OCI-LY7 (cell line): ENCODE data around the gene SCGB1C1. TPM values are rescaled to one million over a fixed set of nuclear protein-coding genes. Genes with fewer than 3 reads are reported as not detected.

Experiments used
- BruUV-seq: library from RNA; stranded (reverse); fragments of 400-500 nt; replicated peaks from 2 replicates; lab custom pipeline; 2021; lab: Mats Ljungman, UMichigan
- CTCF ChIA-PET: fragments of 300-600 bp; sonication (Branson Sonifier 250); formaldehyde crosslinking; loops from one replicate; lab custom pipeline; 2022; ENCODE audit warnings: antibody characterized with exemption; ENCODE audit not compliant: unreplicated experiment; lab: Charles Lee
- POLR2A ChIA-PET: fragments of 300-600 bp; sonication (Branson Sonifier 250); formaldehyde crosslinking; loops from one replicate; lab custom pipeline; 2022; ENCODE audit warnings: antibody characterized with exemption; lab: Charles Lee
- DNase-seq: peaks from one replicate; pipeline ENCODE4 v3.0.0-alpha.2; 2015; ENCODE audit warnings: low spot score
- H2AFZ ChIP-seq: fragments of 200-600 bp; sonication (generic), shearing (Covaris generic); 2 replicates; pipeline ENCODE4 v1.6.1; 2014; ENCODE audit warnings: mild to moderate bottlenecking, antibody characterized with exemption, low read length, moderate library complexity
- H3K27ac ChIP-seq: fragments of 200-600 bp; sonication (generic); 2 replicates; pipeline ENCODE4 v1.5.1; 2014; ENCODE audit warnings: mixed run types, low read depth, mild to moderate bottlenecking, moderate library complexity, low read length, inconsistent platforms; ENCODE audit not compliant: poor library complexity, severe bottlenecking
- H3K36me3 ChIP-seq: fragments of 200-600 bp; sonication (generic); 2 replicates; pipeline ENCODE4 v1.6.1; 2014; ENCODE audit warnings: mild to moderate bottlenecking, antibody characterized with exemption, low read length, moderate library complexity, mixed read lengths; ENCODE audit not compliant: insufficient read depth
- H3K4me1 ChIP-seq: fragments of 200-600 bp; sonication (generic); 2 replicates; pipeline ENCODE4 v1.5.1; 2014; ENCODE audit warnings: mild to moderate bottlenecking, low read length; ENCODE audit not compliant: insufficient read depth, poor library complexity, severe bottlenecking
- H3K4me2 ChIP-seq: fragments of 200-600 bp; sonication (generic); 2 replicates; pipeline ENCODE4 v1.6.1; 2014; ENCODE audit warnings: mild to moderate bottlenecking, low read length
- H3K4me3 ChIP-seq: fragments of 200-600 bp; sonication (generic); 2 replicates; pipeline ENCODE4 v1.5.1; 2014; ENCODE audit warnings: mild to moderate bottlenecking, low read depth, low read length; ENCODE audit not compliant: poor library complexity, severe bottlenecking
- H3K79me2 ChIP-seq: fragments of 200-600 bp; sonication (generic); 2 replicates; pipeline ENCODE4 v1.6.1; 2016; ENCODE audit warnings: low read depth, mild to moderate bottlenecking, low read length, moderate library complexity, mixed read lengths; ENCODE audit not compliant: insufficient read depth
- H3K9me2 ChIP-seq: fragments of 200-600 bp; sonication (generic); 2 replicates; pipeline ENCODE4 v1.6.1; 2016; ENCODE audit warnings: mild to moderate bottlenecking, low read length, mixed read lengths; ENCODE audit not compliant: insufficient read depth
- H3K9me3 ChIP-seq: fragments of 200-600 bp; sonication (generic); 2 replicates; pipeline ENCODE4 v1.6.1; 2014; ENCODE audit warnings: mild to moderate bottlenecking, mixed run types, low read length, mixed read lengths
- H4K20me1 ChIP-seq: fragments of 200-600 bp; sonication (generic); 2 replicates; pipeline ENCODE4 v1.6.1; 2014; ENCODE audit warnings: mild to moderate bottlenecking, antibody characterized with exemption, low read length, moderate library complexity, mixed read lengths; ENCODE audit not compliant: insufficient read depth
- CTCF ChIP-seq: fragments of 200-600 bp; sonication (generic); conservative IDR thresholded peaks from 2 replicates; pipeline ENCODE4 v1.5.1; 2014; ENCODE audit warnings: mild to moderate bottlenecking, antibody characterized with exemption, low read length, moderate library complexity, mixed read lengths
- EZH2phosphoT487 ChIP-seq: fragments of 200-600 bp; sonication (generic); IDR thresholded peaks from 2 replicates; pipeline ENCODE4 v1.6.1; 2018; ENCODE audit warnings: low read depth, borderline replicate concordance, mild to moderate bottlenecking, mixed run types, antibody characterized with exemption, low read length, moderate library complexity, mixed read lengths
- intact Hi-C: fragments of 100-400 bp; cut with micrococcal nuclease; formaldehyde crosslinking; loops from one replicate; pipeline ENCODE4 v1.10.0; 2022; ENCODE audit not compliant: unreplicated experiment
- total RNA-seq, 2 experiments: library from RNA; depleted of rRNA in 1 of 2; stranded (reverse); fragments of >200 nt in 1 of 2; shearing (Covaris generic) in 1 of 2; gene quantifications; 2 replicates each; pipeline ENCODE4 v1.2.3, GENCODE V29; 2014 to 2022

Gene SCGB1C1
- total RNA-seq, 2 experiments from 2014 or later, result not detected

- H2AFZ ChIP-seq, result no peak overlapping the region
- H3K4me1 ChIP-seq, result no peaks in the 10 kb centered on the region
- H4K20me1 ChIP-seq, result no peaks in the 10 kb centered on the region
- DNase-seq, result no peak
- no peaks in the 10 kb centered on the region for H3K9me2 ChIP-seq
- BruUV-seq, result no TSS peak
- intact Hi-C loops, result no loop called here
- H3K4me3 ChIP-seq, result no peak overlapping the region
- no peaks in the 10 kb centered on the region for H3K9me3 ChIP-seq
- peaks cover 9% of the 10 kb centered on the region; the same call in 1 of the 2 replicates for H3K36me3 ChIP-seq
- TF ChIP-seq EZH2phosphoT487 (no peak), CTCF (no peak)
- no peak overlapping the region for H3K4me2 ChIP-seq
- ChIA-PET POLR2A (interaction anchor here (0.6 kb wide), 1 partner anchor 43 kb away, joined by 3 read pairs; no protein-coding TSS in a partner anchor), CTCF (no interaction called here)
- H3K27ac ChIP-seq, result no peak overlapping the region
- H3K79me2 ChIP-seq, result no peaks in the 10 kb centered on the region
Observed at GRCh38 chr11:199004-199581, 6.2 kb downstream of the SCGB1C1 start.

DNA sequence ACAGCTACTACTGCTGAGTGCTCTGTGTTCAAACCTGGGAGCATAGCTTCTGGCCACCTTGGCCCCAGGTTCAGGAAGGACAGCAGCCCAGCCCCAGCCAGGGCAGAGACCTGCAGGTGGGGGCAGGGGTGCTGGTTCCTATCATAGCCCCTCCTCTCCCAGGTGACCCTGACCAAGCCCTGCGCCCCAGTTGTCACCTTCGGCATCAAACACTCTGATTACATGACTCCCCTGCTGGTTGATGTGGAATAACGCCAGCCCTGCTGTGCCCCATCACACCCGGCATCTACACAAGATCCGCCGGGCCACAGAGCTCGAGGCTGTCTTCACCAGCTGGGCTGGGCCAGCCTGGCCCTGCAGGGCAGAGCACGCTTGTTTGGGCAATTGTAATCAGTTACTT lies 6.9 kb downstream of the SCGB1C1 start:
- H3K79me2 ChIP-seq, result no peaks in the 10 kb centered on the region
- H3K9me3 ChIP-seq, result no peaks in the 10 kb centered on the region
- no peaks in the 10 kb centered on the region for H4K20me1 ChIP-seq
- no TSS peak for BruUV-seq
- no peak overlapping the region for H2AFZ ChIP-seq
- no peaks in the 10 kb centered on the region for H3K9me2 ChIP-seq
- H3K27ac ChIP-seq, result no peak overlapping the region
- no peak for TF ChIP-seq EZH2phosphoT487
- TF ChIP-seq CTCF, result no peak
- no peak overlapping the region for H3K4me2 ChIP-seq
- ChIA-PET POLR2A (no interaction called here), CTCF (no interaction called here)
- H3K4me1 ChIP-seq, result no peaks in the 10 kb centered on the region
- peak; percentile 18 for DNase-seq
- H3K4me3 ChIP-seq, result no peak overlapping the region
- intact Hi-C loops, result no loop called here
- peaks cover 16% of the 10 kb centered on the region; the same call in 1 of the 2 replicates for H3K36me3 ChIP-seq

GRCh38 chr11:200224-201003 lies 7.5 kb downstream of the SCGB1C1 start:
- BruUV-seq, result no TSS peak
- Histone ChIP-seq H3K79me2 (no peaks in the 10 kb centered on the region), H2AFZ (no peak overlapping the region), H3K4me3 (no peak overlapping the region), H3K27ac (no peak overlapping the region), H3K4me1 (peaks cover 1% of the 10 kb centered on the region), H3K4me2 (no peak overlapping the region), H3K36me3 (peaks cover 23% of the 10 kb centered on the region; the same call in 1 of the 2 replicates), H3K9me2 (no peaks in the 10 kb centered on the region), H4K20me1 (no peaks in the 10 kb centered on the region), H3K9me3 (no peaks in the 10 kb centered on the region)
- intact Hi-C loops, result no loop called here
- TF ChIP-seq EZH2phosphoT487, result no peak
- no peak for TF ChIP-seq CTCF
- no peak for DNase-seq
- ChIA-PET CTCF (no interaction called here), POLR2A (no interaction called here)
